NAMALWA (cell line): ENCODE measurements around the gene SLC66A2.

Experiments
- DNase-seq: peaks from one replicate; pipeline ENCODE4 v3.0.0-alpha.2; 2015; ENCODE audit warnings: low spot score

SLC66A2 gene

DNA sequence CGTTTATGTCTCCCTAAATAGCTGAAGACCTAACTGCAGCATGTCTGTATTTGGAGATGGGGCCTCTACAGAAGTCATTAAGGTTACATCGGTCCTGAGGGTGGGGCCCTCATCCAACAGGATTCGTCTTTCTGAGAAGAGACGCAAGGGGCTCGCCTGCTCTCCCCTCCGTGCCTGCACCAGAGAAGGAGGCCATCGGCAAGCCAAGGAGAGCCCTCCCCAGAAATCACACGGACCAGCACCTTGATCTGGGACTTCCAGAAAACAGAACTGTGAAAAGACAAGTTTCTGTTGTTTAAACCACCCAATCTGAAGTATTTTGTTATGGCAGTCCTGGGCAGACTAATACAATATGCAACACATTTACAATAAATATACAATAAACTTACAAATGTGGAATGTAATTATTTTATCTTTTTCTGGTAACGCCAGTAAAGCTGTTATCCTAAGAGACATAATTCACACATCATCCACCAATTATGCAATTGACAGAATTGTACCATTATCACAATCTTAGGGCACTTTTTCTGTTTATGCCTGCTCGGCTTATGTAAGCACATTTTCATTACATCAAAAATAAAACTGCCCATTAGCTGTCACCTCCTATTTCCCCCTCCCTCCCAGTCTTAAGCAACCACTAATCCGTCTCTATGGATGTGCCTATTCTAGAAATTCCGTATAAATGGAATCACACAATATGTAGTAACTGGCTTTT lies 19.1 kb upstream of the SLC66A2 start:
- DNase-seq: no peak

DNA sequence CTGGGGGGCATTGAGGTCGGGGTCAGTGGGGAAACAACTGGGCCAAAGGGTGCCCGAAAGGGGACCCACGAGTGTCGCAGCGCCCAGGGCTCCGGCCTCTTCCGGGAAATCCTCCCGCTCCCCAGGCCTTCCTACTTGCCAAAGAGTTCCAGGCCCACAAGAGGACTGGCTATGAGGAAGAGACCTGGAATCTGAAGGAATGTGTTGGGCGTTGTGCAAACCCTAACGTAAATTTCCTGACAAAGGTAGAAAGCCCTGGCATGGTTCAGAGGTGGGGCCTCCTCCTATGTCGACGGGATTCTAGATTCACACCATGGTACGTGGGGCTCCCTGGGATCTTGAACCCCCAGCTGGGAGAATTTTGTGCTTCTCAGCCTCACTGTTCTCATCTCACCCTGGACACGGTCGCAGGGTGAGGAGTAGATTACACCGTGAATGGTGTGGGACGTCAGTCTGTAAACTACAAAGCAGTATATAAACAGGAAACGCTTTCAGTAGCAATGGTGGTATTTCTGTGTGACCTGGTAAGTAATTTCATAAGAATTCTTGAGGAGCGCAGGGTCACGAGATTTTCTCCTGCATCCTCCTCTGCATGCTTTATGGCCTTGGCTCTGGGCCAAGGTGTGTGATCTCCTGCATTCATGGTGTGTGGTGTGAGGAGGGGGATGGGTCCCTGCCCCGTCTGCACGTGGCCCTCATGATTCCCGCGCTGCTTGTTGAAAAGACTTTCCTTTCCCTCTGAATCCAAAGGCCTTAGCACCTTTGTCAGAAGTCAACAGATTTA lies 13.9 kb upstream of the SLC66A2 start:
- peak; percentile 89 for DNase-seq

DNA sequence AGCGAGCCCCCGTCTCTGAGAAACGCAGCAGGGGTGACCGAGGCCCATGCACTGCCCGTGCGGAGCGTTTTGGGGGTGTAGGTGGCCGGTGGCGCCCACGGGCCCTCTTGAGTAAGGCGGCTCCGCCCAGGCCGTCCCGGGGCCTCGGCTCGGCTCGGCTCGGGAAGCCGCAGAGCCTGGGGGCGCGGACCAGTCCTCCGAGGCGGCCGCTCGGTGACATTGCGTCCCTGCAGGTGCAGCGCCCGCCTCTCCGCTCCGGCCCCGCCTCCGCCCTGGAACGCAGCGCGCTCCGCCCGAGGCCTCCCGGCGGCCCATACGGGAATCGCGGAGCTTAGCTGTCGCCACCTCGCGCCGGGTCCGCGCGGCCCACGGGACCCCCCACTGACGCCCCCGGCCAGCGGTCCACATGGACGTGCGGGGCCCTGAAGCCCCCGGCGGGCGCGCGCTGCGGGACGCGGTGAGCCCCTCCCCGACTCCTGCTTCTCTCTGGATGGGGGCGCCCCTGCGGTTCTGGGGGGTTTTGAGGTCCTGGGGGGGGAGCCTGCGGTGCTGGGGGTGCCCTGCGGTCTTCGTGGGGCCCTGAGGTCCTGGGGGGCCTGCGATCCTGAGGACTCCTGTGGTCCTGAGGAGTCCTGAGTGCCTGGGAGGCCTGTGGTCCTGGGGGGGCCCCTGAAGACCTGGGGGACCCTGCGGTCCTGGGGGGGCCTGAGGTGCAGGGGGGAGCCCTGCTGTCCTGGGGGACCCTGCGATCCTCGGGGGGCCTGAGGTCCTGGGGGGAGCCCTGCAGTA lies 13.1 kb upstream of the SLC66A2 start, which contains the start of gene HSBP1L1:
Gene HSBP1L1 (plus strand): TSS at position 314 of the 789 bp plus-strand sequence. CDS start 93 bp downstream, at position 407.
- DNase-seq: no peak

DNA sequence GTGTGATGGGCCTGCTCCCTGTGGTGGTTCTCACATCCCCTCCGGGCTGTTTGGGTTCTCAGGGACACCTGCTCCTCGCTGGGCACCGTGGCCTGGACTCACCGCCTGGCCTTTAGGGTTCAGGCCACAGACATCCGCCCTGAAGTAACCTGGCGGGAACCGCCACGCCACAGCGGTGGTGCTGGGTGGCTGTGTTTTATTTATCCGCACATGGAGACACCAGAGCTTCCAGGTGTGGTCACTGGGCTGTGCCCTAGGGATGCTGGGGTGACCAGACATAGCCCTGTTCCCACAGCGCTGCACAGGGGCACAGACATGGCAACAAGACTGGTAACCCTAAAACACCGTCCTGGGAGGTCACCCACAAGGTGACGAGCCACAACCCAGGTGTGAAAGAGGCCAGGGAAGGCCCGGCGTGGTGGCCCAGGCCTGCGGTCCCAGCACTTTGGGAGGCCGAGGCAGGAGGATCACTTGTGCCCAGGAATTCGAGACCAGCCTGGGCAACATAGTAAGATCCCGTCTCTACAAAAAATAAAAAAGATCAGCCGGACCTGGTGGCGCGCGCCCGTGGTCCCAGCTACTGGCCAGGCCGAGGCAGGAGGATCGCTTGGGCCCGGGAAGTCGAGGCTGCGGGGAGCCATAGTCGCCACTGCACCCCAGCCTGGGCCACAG lies 12.3 kb upstream of the SLC66A2 start:
- no peak for DNase-seq

DNA sequence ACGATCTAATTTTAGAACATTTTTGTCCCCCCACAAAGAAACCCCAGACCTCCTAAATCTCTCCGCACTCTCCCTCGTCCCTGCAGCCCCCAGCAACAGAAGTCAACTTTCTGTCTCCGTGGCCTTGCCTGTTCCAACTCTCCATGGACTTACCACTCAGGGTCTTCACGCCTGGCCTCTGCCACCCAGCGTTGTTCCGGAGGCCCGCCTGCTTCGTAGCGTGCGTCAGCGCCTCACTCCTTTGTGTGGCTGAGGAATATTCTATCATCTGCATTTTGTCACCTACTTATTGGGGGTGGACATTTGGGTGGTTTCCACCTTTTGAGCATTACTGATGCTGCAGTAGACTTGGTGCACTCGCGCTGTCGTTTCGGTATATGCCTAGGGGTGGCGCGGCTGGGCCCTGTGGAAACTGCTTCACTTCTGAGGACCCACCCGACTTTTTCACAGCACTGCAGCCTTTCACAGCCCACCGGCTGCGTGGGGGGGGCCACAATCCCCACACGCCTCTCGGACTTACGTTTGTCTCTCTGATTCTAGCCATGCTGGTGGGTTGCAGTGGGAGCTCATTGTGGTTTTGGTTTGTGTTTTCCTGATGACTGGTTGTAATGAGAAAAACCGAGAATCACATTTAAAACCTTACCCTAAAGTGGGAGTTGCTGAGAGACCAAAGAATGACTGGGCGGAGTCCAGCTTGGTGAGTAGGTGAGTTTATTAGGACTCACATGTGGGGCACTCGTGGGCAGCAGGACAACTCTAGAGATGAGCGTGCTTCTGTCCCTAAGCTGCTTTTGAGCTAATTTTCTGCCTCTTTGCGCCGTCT lies 11.6 kb upstream of the SLC66A2 start:
- no peak for DNase-seq

DNA sequence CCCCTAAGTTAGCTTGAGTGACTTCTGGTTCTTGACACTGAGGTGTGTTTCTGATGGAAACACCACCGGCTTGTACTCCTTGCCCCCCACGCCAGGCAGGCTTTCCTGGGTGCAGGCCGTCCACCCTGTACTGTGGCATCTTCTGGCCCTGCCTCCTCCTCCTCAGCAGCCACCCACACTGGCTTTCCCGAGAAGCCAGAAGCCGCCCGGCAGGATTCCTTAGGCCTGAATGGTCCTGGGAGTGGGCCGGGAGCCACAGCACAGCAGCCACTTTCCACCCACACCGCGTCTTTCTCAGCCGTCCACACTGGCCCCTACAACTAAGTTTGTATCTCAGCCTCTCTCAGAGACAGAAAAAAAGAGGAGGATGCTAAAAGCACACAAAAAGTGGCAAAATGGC lies 10.9 kb upstream of the SLC66A2 start:
- no peak for DNase-seq

DNA sequence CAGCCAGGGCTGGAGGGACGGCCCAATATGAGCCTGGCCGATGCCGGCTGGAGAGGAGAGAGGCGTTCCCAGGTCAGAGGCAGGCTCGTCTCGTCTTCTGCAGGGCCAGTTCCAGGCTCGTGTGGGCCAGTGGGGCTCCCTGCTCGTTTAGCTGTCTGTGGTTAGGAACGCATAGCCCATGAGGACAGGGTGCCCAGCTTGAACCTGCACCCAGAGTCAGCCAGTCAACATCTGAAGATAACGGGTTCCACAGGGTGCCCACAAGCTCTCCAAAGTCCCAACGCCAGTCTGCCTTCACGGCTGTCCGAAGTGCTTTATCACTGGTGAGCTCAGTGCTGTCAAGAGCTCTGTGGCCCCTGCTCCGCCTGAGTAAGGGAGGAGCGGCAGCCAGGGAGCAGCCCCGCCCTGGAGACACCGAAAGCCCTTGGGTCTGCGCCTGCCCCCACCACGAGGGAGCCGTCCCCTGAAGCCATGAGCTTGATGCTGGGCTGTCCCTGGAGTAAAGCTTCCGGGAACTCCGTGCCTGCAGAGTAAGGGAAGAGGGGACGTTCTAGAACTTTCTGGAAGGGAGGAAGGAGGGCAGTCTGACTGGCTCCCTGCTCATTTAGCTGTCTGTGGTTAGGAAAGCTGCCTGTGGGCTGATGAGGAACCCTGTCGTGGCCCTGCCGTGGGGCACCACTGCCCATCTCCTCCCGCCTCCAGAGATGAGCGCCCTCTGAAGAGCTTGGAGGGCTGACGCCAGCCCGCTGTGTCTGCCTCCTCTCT lies 10.3 kb upstream of the SLC66A2 start:
- no peak for DNase-seq

DNA sequence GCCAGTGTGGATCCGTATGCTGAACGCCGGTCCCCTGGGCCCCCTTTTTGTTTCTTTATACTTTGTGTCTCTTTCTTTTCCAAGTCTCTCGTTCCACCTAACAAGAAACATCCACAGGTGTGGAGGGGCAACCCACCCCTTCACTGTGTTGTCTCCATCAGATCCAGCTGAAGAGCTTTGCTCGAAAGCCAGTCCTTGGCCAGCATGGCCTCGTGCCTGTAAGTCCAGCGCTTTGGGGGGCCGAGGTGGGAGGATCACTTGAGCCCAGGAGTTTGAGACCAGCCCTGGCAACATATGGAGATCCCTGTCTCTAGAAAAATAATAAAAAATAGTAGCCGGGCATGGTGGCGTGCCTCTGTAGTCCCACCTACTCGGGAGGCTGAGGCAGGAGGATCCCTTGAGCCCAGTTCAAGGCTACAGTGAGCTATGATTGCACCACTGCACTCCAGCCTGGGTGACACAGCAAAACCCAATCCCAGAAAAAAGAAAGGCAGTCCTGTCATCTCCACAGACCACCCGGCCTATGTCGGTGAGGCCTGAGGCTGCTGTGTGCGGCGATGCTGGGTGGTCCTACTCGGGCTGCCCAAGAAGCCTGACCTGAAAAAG lies 9.6 kb upstream of the SLC66A2 start:
- DNase-seq: no peak

DNA sequence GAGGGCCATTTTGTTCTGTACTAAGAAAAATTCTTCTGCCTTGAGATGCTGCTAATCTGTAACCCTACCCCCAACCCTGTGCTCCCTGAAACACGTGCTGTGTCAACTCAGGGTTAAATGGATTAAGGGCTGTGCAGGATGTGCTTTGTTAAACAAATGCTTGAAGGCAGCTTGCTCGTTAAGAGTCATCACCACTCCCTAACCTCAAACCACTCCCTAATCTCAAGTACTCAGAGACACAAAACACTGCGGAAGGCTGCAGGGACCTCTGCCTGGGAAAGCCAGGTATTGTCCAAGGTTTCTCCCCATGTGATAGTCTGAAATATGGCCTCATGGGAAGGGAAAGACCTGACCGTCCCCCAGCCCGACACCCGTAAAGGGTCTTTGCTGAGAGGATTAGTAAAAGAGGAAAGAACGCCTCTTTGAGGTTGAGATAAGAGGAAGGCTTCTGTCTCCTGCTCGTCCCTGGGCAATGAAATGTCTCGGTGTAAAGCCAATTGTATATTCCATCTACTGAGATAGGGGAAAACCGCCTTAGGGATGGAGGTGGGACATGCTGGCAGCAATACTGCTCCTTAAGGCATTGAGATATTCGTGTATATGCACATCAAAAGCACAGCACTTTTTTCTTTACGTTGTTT lies 8.8 kb upstream of the SLC66A2 start:
- peak; percentile 28 for DNase-seq

DNA sequence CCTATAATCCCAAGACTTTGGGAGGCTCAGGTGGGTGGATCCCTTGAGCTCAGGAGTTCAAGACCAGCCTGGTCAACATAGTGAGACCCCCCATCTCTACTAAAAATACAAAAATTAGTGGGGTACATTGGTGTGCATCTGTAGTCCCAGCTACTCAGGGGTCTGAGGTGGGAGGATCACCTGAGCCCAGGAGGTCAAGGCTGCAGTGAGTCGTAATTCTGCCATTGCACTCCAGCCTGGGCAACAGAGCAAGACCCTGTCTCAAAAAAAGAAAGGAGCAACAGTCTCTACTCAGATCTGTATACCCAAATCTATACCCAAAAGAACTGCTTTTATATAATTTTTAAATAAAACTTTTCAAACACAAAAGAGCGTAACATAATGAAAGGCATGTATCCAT lies 7.5 kb upstream of the SLC66A2 start:
- no peak for DNase-seq

DNA sequence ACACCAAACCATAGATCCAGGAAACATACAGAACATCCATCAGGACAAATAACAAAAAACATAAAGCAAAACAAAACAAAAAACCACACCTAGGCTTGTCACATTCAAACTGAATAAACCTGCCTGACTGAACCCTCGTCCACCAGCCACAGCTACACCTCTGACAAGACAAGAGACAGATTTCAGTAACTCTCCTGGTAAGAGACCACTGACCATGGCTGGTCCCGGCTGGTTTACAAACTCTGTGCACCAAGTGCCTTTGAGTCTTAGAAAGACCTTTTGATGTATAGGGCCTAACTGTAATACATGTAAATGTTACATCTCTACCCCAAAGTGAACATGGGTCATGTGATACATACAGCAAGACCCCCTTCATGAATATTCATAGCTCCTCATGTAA lies 4.8 kb upstream of the SLC66A2 start:
- peak; percentile 17 for DNase-seq

DNA sequence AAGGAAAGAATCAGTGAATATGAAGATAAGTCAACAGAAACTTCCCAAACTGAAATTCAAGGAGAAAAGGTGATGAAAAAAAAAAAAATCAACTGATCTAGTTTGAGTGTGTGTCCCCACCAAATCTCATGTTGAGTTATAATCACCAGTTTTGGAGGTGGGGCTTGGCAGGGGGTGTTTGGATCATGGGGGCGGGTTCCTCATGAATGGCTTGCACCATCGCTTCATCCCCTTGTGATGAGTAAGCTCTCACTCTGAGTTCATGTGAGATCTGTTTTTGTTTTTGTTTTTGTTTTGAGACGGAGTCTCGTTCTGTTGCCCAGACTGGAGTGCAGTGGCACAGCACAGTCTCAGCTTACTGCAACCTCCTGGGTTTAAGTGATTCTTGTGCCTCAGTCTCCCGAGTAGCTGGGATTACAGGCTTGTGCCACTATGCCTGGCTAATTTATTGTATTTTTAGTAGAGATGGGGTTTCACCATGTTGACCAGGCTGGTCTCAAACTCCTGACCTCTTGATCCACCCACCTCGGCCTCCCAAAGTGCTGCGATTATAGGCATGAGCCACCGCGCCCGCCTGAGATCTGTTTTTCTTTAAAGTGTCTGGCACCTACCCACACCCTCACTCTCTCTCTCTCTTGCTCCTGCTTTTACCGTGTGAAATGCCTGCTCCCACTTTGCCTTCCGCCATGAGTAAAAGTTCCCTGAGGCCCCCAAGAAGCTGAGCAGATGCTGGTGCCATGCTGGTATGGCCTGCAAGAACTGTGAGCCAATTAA lies 4.0 kb upstream of the SLC66A2 start:
- no peak for DNase-seq

DNA sequence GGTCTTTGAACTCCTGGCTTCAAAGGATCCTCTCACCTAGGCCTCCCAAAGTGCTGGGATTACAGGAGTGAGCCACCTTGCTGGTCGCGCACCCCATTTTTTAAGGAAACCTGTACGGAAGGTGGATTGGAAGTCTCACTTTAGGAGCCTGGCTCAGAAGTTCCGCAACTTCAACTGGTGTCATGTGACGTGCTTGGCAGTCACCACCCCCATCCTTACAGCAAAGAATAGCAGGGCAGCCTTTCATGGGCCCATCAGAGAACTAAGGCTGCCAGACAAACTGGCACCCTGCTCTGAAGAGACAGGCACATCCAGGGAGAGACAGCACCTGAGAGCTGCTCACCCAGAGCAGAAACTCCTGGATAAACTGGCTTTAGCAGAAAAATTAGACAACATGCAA lies 3.3 kb upstream of the SLC66A2 start:
- DNase-seq: no peak

DNA sequence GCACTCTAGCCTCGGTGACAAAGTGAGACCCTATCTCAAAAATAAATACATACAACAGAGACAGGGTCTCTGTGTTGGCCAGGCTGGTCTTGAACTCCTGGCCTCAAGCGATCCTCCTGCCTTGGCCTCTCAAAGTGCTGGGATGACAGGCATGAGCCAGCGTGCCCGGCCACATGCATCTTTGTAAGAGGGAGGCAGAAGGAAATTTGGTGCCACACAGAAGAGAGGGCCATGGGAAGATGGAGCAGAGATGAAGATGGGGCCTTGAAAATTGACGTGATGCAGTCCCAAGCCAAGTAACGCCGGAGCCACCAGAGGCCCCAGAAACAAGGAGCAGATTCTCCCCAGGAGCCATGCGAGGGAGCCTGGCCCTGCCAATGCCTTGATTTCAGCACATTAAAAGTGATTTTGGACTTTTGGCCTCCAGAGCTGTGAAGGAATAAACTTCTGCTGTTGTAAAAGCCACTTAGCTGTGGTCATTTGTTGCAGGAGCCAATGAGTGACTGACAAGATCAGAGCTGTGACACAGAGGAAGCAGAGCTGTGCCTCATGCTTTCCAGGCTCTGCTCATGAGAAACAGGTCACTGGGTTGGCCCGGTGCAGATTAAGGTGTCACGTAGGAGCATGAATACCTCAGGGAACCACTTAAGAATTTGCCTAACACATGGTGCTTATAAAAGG lies 2.7 kb upstream of the SLC66A2 start:
- DNase-seq: no peak

DNA sequence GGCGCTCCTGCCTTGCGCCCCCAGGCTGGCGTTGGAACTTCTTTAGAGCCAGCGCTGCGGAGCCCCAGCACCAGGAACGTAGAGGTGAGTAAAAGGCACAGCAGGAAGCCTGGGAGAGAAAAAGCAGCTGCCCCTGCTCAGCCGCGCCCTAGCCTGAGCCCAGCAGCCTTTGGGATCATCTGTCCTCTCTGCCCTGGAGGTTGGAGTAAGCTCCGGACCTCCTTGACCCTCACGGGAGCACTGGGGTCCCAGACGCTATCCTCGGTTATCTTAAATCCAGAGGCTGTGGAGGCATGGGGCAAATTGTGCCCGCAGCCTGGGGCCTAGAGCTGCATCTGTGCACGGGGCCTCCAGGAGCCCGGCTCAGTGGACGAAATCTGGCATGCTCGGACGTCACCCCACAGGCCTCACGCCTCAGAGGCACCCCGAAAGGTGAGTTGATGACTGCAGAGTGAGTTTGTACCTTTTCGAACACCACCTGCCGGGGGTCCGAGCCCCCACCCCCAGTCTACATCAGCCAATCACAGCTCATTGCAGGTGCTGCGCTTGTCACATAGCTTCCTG lies 1.6 kb upstream of the SLC66A2 start:
- no peak for DNase-seq

DNA sequence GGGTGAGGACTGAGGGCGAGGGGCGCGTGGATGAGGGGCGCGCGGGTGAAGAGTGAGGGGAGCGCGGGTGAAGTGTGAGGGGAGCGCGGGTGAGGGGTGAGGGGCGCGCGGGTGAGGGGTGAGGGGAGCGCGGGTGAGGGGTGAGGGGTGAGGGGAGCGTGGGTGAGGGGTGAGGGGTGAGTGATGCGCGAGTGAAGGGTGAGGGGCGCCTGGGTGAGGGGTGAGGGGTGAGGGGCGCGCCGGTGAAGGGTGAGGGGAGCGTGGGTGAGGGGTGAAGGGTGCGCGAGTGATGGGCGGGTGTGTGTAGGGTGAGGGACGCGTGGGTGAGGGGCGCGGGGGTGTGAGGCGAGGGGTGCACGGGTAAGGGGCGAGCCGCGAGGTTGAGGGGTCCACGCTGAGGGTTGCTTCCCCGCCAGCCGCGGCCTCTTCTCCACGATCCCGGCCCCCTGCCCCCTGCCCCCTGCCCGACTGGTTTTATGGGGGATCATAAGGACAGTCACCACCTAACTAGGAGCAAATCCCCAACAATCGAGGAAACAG lies 1.1 kb upstream of the SLC66A2 start:
- no peak for DNase-seq

DNA sequence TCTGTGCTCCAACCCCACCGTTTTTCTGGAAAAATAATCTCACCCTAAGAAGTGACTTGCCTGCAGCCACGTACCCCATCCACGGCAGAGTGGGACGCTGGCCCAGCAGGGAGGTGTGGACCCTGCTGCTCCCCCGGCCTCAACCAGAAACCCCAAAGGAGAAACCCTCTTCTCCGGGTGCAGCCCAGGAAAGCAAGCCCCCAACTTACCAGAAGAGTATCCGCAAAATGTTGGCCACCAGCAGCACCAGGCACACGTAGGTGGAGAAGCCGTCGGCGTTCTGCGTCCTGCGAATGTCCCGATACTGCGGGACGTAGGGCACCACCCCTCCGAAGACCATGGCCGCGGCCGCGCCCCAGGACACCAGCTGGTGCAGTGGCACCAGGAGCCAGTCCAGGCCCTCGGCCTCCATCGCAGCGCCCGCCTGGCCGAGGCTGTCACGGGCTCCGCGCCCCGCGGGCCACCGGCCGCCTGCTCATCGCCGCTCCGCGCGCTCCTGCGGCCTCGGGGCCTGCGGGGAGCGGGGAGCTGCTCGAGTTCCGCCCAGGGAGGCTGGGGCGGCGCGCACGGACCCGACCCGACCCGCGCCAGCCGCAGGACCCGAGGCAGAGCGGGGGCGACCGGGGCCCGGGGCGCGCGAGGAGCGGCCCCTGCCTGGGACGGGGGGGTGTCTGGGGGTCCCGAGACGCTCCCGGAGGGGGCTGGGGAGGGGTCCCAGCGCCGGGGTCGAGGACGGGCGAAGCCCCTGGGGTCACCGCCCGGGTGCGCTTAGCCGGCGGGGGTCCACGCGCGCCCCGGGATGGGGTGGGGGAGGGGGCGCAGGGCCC lies 725 bp downstream of the SLC66A2 start:
- DNase-seq: peak; percentile 52
